HepG2 (cell line): Measurements from ENCODE around the gene PGA5. TPM values are rescaled to one million over a fixed set of nuclear protein-coding genes. Genes with fewer than 3 reads are reported as not detected.

Experiments used
- DPF2 ChIP-seq: sonication (generic); formaldehyde crosslinking; IDR thresholded peaks from 2 replicates; pipeline ENCODE4 v1.4.0; 2020; ENCODE audit warnings: mild to moderate bottlenecking, low read depth, missing genetic modification reagents, borderline replicate concordance
- HINFP ChIP-seq: sonication (generic); formaldehyde crosslinking; IDR thresholded peaks from 2 replicates; pipeline ENCODE4 v1.4.0; 2020; ENCODE audit warnings: low read depth, mild to moderate bottlenecking, missing genetic modification reagents
- HNRNPUL1 ChIP-seq: fragments of 200-400 bp; formaldehyde crosslinking; IDR thresholded peaks from 2 replicates; pipeline ENCODE4 v1.6.1; 2017; ENCODE audit warnings: low read depth, mild to moderate bottlenecking, low read length, moderate library complexity
- IRX3 ChIP-seq: sonication (generic); formaldehyde crosslinking; IDR thresholded peaks from 2 replicates; pipeline ENCODE4 v1.8.1; 2023; ENCODE audit warnings: mild to moderate bottlenecking, low read depth, missing genetic modification reagents, borderline replicate concordance
- MIXL1 ChIP-seq: IDR thresholded peaks from 2 replicates; pipeline ENCODE4 v1.6.1; 2016
- MXI1 ChIP-seq: IDR thresholded peaks from 3 replicates; pipeline ENCODE4 v1.6.1; 2012; ENCODE audit warnings: low read depth, low read length, inconsistent platforms, borderline replicate concordance
- NR2F1 ChIP-seq, 2 experiments: fragments of 450-650 bp in 1 of 2; formaldehyde crosslinking in 1 of 2; IDR thresholded peaks; 2 replicates each; pipeline versions ENCODE4 v1.5.0 to v1.6.1; 2016 to 2020; ENCODE audit warnings: mild to moderate bottlenecking in 1 of 2, missing compliant biosample characterization in 1 of 2, missing genetic modification reagents in 1 of 2, moderate library complexity in 1 of 2
- NR2F2 ChIP-seq: IDR thresholded peaks from 2 replicates; pipeline ENCODE4 v1.6.1; 2012; ENCODE audit warnings: low read depth, inconsistent platforms, borderline replicate concordance
- PRDM4 ChIP-seq: sonication (generic); formaldehyde crosslinking; IDR thresholded peaks from 2 replicates; pipeline ENCODE4 v1.9.0; 2021; ENCODE audit warnings: missing genetic modification reagents, borderline replicate concordance
- SAFB2 ChIP-seq: sonication (generic); formaldehyde crosslinking; IDR thresholded peaks from 2 replicates; pipeline ENCODE4 v1.5.1; 2020; ENCODE audit warnings: missing genetic modification reagents, low read depth, mild to moderate bottlenecking, borderline replicate concordance
- TARDBP ChIP-seq: sonication (generic); formaldehyde crosslinking; IDR thresholded peaks from 2 replicates; pipeline ENCODE4 v1.8.0; 2022; ENCODE audit warnings: mild to moderate bottlenecking, missing genetic modification reagents
- TERF1 ChIP-seq: sonication (generic); formaldehyde crosslinking; IDR thresholded peaks from 2 replicates; pipeline ENCODE4 v1.8.0; 2022; ENCODE audit warnings: mild to moderate bottlenecking, missing genetic modification reagents, moderate library complexity
- TFDP1 ChIP-seq: IDR thresholded peaks from 2 replicates; pipeline ENCODE4 v1.6.1; 2016; ENCODE audit warnings: missing compliant biosample characterization, missing genetic modification reagents, borderline replicate concordance
- XRCC5 ChIP-seq: fragments of 200-400 bp; formaldehyde crosslinking; optimal IDR thresholded peaks from 2 replicates; pipeline ENCODE3; 2017; ENCODE audit warnings: mild to moderate bottlenecking, low read length
- ZFX ChIP-seq: sonication (generic); formaldehyde crosslinking; IDR thresholded peaks from 2 replicates; pipeline ENCODE4 v1.4.0; 2020; ENCODE audit warnings: mild to moderate bottlenecking, low read depth, missing genetic modification reagents, moderate library complexity
- ZKSCAN8 ChIP-seq: IDR thresholded peaks from 2 replicates; pipeline ENCODE4 v1.6.1; 2016; ENCODE audit warnings: borderline replicate concordance, missing genetic modification reagents, missing compliant biosample characterization
- ZNF567 ChIP-seq: sonication (generic); formaldehyde crosslinking; IDR thresholded peaks from 2 replicates; pipeline ENCODE4 v1.8.1; 2023; ENCODE audit warnings: mild to moderate bottlenecking, missing genetic modification reagents, borderline replicate concordance
- ZNF605 ChIP-seq: sonication (generic); formaldehyde crosslinking; IDR thresholded peaks from 2 replicates; pipeline ENCODE4 v1.8.0; 2022; ENCODE audit warnings: mild to moderate bottlenecking, missing genetic modification reagents
- polyA plus RNA-seq, 8 experiments: library from polyadenylated mRNA; depleted of rRNA in 3 of 8; stranded (reverse) in 7 of 8; unstranded in 1 of 8; fragments of >200 nt; fragmentation: Illumina TruSeq in 4 of 8; extraction: Trizol in 4 of 8; gene quantifications; 2 replicates each; pipeline versions ENCODE4 v1.2.1 to v1.2.3, GENCODE V29; 2011 to 2016; ENCODE audit warnings: low read depth in 4 of 8, missing spikeins in 1 of 8, mixed read lengths in 1 of 8; ENCODE audit not compliant: insufficient read depth in 1 of 8
- total RNA-seq, 5 experiments: library from RNA; depleted of rRNA; stranded (reverse); fragments of >200 nt; fragmentation: Illumina TruSeq; extraction: Trizol; gene quantifications; 2 replicates each; pipeline ENCODE4 v1.2.3, GENCODE V29; 2016; ENCODE audit warnings: low read depth in 1 of 5

Gene PGA5
- total and polyA plus RNA-seq, 2 of the 13 experiments (the other 11 are each of a cell fraction or from before 2014, with no cell fraction given) = not detected

- TF ChIP-seq PRDM4 (CRISPR knock-in tag) = no peak
- TF ChIP-seq ZNF605 (CRISPR knock-in tag) = no peak
- 0 out of 2 replicates have a peak, but pooled peaks have one; percentile 7 for TF ChIP-seq ZKSCAN8 (CRISPR knock-in tag)
- peak; percentile 7 for TF ChIP-seq XRCC5
- TF ChIP-seq TFDP1 (CRISPR knock-in tag) = peak; percentile 66; the same call in 1 of the 2 replicates
- no peak for TF ChIP-seq MIXL1 (CRISPR knock-in tag)
- 0 out of 2 replicates have a peak, but pooled peaks have one; percentile 24 for TF ChIP-seq SAFB2 (CRISPR knock-in tag)
- TF ChIP-seq IRX3 (CRISPR knock-in tag) = no peak; the same call in 1 of the 2 replicates
- TF ChIP-seq ZNF567 (CRISPR knock-in tag) = no peak
- peak; percentile 57 for TF ChIP-seq ZFX (CRISPR knock-in tag)
- TF ChIP-seq HINFP (CRISPR knock-in tag) = 0 out of 2 replicates have a peak, but pooled peaks have one; percentile 19
- TF ChIP-seq MXI1 = peak; percentile 34; the same call in 1 of the 3 replicates
- TF ChIP-seq DPF2 (CRISPR knock-in tag) = peak; percentile 40; the same call in 1 of the 2 replicates
- TF ChIP-seq TARDBP (CRISPR knock-in tag) = 0 out of 2 replicates have a peak, but pooled peaks have one; percentile 8
- no peak for TF ChIP-seq TERF1 (CRISPR knock-in tag)
- TF ChIP-seq NR2F1 (CRISPR knock-in tag; IDR thresholded peaks at IDR 0.05) = 0 out of 4 replicates have a peak, but pooled peaks of 1 of the 2 experiments have one; percentile 11
- no peak for TF ChIP-seq NR2F2
- no peak for TF ChIP-seq HNRNPUL1
Measured at GRCh38 chr11:61293867-61294716, 53.1 kb downstream of the PGA5 start (continued).
